Measurements from ENCODE around the gene MRM3.
"Not testable (repeated sequence)": the region's sequence is repeated elsewhere in the genome, so short reads cannot be mapped to it uniquely, and the experiment has no call there.

DNA sequence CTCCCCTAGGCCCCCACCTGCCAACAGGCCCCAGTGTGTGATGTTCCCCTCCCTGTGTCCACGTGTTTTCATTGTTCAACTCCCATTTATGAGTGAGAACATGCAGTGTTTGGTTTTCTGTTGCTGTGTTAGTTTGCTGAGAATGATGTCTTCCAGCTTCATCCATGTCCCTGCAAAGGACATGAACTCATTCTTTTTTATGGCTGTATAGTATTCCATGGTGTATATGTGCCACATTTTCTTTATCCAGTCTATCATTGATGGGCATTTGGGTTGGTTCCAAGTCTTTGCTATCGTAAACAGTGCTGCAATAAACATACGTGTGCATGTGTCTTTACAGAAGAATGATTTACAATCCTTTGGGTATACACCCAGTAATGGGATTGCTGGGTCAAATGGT, 47.5 kb downstream of the MRM3 start:
- TF ChIP-seq, protein P1, sequence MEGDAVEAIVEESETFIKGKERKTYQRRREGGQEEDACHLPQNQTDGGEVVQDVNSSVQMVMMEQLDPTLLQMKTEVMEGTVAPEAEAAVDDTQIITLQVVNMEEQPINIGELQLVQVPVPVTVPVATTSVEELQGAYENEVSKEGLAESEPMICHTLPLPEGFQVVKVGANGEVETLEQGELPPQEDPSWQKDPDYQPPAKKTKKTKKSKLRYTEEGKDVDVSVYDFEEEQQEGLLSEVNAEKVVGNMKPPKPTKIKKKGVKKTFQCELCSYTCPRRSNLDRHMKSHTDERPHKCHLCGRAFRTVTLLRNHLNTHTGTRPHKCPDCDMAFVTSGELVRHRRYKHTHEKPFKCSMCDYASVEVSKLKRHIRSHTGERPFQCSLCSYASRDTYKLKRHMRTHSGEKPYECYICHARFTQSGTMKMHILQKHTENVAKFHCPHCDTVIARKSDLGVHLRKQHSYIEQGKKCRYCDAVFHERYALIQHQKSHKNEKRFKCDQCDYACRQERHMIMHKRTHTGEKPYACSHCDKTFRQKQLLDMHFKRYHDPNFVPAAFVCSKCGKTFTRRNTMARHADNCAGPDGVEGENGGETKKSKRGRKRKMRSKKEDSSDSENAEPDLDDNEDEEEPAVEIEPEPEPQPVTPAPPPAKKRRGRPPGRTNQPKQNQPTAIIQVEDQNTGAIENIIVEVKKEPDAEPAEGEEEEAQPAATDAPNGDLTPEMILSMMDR (IDR thresholded peaks at IDR 0.05) = not testable (repeated sequence)
- TF ChIP-seq EP300 (IDR thresholded peaks at IDR 0.05) = not testable (repeated sequence)

Measured in gastroesophageal sphincter (tissue), 3 donors.